Measurements from ENCODE around the gene DENND2D. TPM values are rescaled to one million over a fixed set of nuclear protein-coding genes. Genes with fewer than 3 reads are reported as not detected.

DENND2D gene
- total and polyA plus RNA-seq, 2 experiments from 2014 or later = 2.5 to 3.0 TPM

DNA sequence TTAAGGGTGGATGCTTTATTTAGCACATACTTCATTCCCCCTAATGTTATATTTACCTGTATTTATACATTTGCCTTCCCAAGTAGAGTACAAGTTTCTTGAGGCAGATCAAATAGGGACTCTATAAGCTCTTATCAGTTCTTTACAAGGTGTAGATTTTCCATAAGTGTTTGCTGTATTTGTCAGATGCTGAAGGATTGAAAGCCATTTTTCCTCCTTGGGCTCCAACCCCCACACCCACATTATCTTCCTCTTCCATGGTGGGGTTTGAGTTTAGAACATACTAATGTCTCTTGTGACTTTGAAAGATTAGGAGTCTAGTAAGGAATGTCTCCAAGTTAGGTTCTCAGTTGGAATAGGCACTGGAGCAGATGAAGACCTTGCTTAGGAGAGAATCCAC lies 24.6 kb upstream of the DENND2D start:
- no peak overlapping the region for H3K4me3 ChIP-seq
- no peaks in the 10 kb centered on the region for H3K79me2 ChIP-seq (replicated peaks; ENCODE audit: insufficient read depth)
- ATAC-seq = no peak
- no peaks in the 10 kb centered on the region for H4K20me1 ChIP-seq (replicated peaks; ENCODE audit: insufficient read depth)
- H3K27ac Mint-ChIP-seq = no peak overlapping the region
- H2AFZ ChIP-seq = no peak overlapping the region
- no peaks in the 10 kb centered on the region for H3F3A ChIP-seq (replicated peaks; ENCODE audit: low read depth)
- H3K4me1 ChIP-seq (ENCODE audit: insufficient read depth) = peaks cover 16% of the 10 kb centered on the region
- no peaks in the 10 kb centered on the region for H3K9me2 ChIP-seq (ENCODE audit: insufficient read depth)
- no peak for DNase-seq (ENCODE audit: low spot score)
- H3K27me3 Mint-ChIP-seq (ENCODE audit: insufficient read depth, low read depth, poor library complexity) = peaks cover 14% of the 10 kb centered on the region
- no peak overlapping the region for H3K27ac ChIP-seq (ENCODE audit: low read depth)
- no peak for TF ChIP-seq EZH2 (IDR thresholded peaks at IDR 0.05; ENCODE audit: low read depth, unreplicated experiment)
- no peak for TF ChIP-seq JUNB (IDR thresholded peaks at IDR 0.05; ENCODE audit: unreplicated experiment)
- no peak for TF ChIP-seq POLR2AphosphoS5 (IDR thresholded peaks at IDR 0.05; ENCODE audit: low read depth)
- TF ChIP-seq, protein P1, sequence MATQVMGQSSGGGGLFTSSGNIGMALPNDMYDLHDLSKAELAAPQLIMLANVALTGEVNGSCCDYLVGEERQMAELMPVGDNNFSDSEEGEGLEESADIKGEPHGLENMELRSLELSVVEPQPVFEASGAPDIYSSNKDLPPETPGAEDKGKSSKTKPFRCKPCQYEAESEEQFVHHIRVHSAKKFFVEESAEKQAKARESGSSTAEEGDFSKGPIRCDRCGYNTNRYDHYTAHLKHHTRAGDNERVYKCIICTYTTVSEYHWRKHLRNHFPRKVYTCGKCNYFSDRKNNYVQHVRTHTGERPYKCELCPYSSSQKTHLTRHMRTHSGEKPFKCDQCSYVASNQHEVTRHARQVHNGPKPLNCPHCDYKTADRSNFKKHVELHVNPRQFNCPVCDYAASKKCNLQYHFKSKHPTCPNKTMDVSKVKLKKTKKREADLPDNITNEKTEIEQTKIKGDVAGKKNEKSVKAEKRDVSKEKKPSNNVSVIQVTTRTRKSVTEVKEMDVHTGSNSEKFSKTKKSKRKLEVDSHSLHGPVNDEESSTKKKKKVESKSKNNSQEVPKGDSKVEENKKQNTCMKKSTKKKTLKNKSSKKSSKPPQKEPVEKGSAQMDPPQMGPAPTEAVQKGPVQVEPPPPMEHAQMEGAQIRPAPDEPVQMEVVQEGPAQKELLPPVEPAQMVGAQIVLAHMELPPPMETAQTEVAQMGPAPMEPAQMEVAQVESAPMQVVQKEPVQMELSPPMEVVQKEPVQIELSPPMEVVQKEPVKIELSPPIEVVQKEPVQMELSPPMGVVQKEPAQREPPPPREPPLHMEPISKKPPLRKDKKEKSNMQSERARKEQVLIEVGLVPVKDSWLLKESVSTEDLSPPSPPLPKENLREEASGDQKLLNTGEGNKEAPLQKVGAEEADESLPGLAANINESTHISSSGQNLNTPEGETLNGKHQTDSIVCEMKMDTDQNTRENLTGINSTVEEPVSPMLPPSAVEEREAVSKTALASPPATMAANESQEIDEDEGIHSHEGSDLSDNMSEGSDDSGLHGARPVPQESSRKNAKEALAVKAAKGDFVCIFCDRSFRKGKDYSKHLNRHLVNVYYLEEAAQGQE (IDR thresholded peaks at IDR 0.05; ENCODE audit: unreplicated experiment) = no peak
- TF ChIP-seq, protein P2, sequence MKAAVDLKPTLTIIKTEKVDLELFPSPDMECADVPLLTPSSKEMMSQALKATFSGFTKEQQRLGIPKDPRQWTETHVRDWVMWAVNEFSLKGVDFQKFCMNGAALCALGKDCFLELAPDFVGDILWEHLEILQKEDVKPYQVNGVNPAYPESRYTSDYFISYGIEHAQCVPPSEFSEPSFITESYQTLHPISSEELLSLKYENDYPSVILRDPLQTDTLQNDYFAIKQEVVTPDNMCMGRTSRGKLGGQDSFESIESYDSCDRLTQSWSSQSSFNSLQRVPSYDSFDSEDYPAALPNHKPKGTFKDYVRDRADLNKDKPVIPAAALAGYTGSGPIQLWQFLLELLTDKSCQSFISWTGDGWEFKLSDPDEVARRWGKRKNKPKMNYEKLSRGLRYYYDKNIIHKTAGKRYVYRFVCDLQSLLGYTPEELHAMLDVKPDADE (IDR thresholded peaks at IDR 0.05) = no peak
- no peak for TF ChIP-seq STAT1 (IDR thresholded peaks at IDR 0.05; ENCODE audit: unreplicated experiment)
- TF ChIP-seq, protein P3, sequence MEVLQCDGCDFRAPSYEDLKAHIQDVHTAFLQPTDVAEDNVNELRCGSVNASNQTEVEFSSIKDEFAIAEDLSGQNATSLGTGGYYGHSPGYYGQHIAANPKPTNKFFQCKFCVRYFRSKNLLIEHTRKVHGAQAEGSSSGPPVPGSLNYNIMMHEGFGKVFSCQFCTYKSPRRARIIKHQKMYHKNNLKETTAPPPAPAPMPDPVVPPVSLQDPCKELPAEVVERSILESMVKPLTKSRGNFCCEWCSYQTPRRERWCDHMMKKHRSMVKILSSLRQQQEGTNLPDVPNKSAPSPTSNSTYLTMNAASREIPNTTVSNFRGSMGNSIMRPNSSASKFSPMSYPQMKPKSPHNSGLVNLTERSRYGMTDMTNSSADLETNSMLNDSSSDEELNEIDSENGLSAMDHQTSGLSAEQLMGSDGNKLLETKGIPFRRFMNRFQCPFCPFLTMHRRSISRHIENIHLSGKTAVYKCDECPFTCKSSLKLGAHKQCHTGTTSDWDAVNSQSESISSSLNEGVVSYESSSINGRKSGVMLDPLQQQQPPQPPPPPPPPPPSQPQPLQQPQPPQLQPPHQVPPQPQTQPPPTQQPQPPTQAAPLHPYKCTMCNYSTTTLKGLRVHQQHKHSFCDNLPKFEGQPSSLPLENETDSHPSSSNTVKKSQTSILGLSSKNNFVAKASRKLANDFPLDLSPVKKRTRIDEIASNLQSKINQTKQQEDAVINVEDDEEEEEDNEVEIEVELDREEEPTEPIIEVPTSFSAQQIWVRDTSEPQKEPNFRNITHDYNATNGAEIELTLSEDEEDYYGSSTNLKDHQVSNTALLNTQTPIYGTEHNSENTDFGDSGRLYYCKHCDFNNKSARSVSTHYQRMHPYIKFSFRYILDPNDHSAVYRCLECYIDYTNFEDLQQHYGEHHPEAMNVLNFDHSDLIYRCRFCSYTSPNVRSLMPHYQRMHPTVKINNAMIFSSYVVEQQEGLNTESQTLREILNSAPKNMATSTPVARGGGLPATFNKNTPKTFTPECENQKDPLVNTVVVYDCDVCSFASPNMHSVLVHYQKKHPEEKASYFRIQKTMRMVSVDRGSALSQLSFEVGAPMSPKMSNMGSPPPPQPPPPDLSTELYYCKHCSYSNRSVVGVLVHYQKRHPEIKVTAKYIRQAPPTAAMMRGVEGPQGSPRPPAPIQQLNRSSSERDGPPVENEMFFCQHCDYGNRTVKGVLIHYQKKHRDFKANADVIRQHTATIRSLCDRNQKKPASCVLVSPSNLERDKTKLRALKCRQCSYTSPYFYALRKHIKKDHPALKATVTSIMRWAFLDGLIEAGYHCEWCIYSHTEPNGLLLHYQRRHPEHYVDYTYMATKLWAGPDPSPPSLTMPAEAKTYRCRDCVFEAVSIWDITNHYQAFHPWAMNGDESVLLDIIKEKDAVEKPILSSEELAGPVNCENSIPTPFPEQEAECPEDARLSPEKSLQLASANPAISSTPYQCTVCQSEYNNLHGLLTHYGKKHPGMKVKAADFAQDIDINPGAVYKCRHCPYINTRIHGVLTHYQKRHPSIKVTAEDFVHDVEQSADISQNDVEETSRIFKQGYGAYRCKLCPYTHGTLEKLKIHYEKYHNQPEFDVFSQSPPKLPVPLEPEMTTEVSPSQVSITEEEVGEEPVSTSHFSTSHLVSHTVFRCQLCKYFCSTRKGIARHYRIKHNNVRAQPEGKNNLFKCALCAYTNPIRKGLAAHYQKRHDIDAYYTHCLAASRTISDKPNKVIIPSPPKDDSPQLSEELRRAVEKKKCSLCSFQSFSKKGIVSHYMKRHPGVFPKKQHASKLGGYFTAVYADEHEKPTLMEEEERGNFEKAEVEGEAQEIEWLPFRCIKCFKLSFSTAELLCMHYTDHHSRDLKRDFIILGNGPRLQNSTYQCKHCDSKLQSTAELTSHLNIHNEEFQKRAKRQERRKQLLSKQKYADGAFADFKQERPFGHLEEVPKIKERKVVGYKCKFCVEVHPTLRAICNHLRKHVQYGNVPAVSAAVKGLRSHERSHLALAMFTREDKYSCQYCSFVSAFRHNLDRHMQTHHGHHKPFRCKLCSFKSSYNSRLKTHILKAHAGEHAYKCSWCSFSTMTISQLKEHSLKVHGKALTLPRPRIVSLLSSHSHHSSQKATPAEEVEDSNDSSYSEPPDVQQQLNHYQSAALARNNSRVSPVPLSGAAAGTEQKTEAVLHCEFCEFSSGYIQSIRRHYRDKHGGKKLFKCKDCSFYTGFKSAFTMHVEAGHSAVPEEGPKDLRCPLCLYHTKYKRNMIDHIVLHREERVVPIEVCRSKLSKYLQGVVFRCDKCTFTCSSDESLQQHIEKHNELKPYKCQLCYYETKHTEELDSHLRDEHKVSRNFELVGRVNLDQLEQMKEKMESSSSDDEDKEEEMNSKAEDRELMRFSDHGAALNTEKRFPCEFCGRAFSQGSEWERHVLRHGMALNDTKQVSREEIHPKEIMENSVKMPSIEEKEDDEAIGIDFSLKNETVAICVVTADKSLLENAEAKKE (CRISPR knock-in tag; IDR thresholded peaks at IDR 0.05) = no peak
- TF ChIP-seq ZNF114 (CRISPR knock-in tag; IDR thresholded peaks at IDR 0.05) = no peak
- TF ChIP-seq EZH2phosphoT487 (IDR thresholded peaks at IDR 0.05; ENCODE audit: unreplicated experiment) = no peak
- TF ChIP-seq CREB1 (CRISPR knock-in tag; IDR thresholded peaks at IDR 0.05; ENCODE audit: low read depth) = no peak
- TF ChIP-seq NANOG (IDR thresholded peaks at IDR 0.05; ENCODE audit: borderline replicate concordance) = no peak
- no peak for TF ChIP-seq ZNF331 (CRISPR knock-in tag; IDR thresholded peaks at IDR 0.05; ENCODE audit: low read depth)
- TF ChIP-seq, protein P4, sequence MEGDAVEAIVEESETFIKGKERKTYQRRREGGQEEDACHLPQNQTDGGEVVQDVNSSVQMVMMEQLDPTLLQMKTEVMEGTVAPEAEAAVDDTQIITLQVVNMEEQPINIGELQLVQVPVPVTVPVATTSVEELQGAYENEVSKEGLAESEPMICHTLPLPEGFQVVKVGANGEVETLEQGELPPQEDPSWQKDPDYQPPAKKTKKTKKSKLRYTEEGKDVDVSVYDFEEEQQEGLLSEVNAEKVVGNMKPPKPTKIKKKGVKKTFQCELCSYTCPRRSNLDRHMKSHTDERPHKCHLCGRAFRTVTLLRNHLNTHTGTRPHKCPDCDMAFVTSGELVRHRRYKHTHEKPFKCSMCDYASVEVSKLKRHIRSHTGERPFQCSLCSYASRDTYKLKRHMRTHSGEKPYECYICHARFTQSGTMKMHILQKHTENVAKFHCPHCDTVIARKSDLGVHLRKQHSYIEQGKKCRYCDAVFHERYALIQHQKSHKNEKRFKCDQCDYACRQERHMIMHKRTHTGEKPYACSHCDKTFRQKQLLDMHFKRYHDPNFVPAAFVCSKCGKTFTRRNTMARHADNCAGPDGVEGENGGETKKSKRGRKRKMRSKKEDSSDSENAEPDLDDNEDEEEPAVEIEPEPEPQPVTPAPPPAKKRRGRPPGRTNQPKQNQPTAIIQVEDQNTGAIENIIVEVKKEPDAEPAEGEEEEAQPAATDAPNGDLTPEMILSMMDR (conservative IDR thresholded peaks at IDR 0.05; ENCODE audit: low read depth in 2 of 2) = no peak
- peaks cover 26% of the 10 kb centered on the region for H3K4me1 Mint-ChIP-seq
- no peaks in the 10 kb centered on the region for H3K9me3 Mint-ChIP-seq
- no peaks in the 10 kb centered on the region for H3K36me3 Mint-ChIP-seq (ENCODE audit: low read depth)
- H3K27me3 ChIP-seq (ENCODE audit: insufficient read depth) = no peaks in the 10 kb centered on the region
- H3K4me3 Mint-ChIP-seq = no peak overlapping the region
- H3K4me2 ChIP-seq = no peak overlapping the region
- no peaks in the 10 kb centered on the region for H3K36me3 ChIP-seq (ENCODE audit: insufficient read depth)
